ENCODE results near the gene NMNAT1. TPM values are rescaled to one million over a fixed set of nuclear protein-coding genes. Genes with fewer than 3 reads are reported as not detected.

Gene NMNAT1
- total RNA-seq, 6 experiments from 2014 or later: 5.3 to 8.8 (median 7.6) TPM

- 95% methylated on average over 8 of the region's 8 CpGs for WGBS (ENCODE audit: insufficient coverage, low coverage, low lambda C conversion rate, missing lambda C conversion rate)
Measured at GRCh38 chr1:9957726-9958125, 14.5 kb downstream of the NMNAT1 start.

GRCh38 chr1:9960011-9960410 is 16.7 kb downstream of the NMNAT1 start:
- Histone ChIP-seq H3K4me3 (no peak overlapping the region), H3K36me3 (no peaks in the 10 kb centered on the region), H3K4me1 (no peaks in the 10 kb centered on the region), H3K9me3 (no peaks in the 10 kb centered on the region), H3K27me3 (no peaks in the 10 kb centered on the region), H3K27ac (no peak overlapping the region)
- WGBS (ENCODE audit: insufficient coverage, low coverage, low lambda C conversion rate, missing lambda C conversion rate): 80% methylated on average over 4 of the region's 4 CpGs
- intact Hi-C loops (cut with DNase I): no loop called here
- no peak for TF ChIP-seq CTCF (IDR thresholded peaks at IDR 0.05)
- no peak for DNase-seq
- ATAC-seq: no peak

More at GRCh38 chr1:9957726-9958125, 14.5 kb downstream of the NMNAT1 start:
- ATAC-seq (no peak), DNase-seq (no peak)
- Histone ChIP-seq H3K27me3 (no peaks in the 10 kb centered on the region), H3K4me1 (no peaks in the 10 kb centered on the region), H3K9me3 (no peaks in the 10 kb centered on the region), H3K27ac (no peak overlapping the region), H3K4me3 (no peak overlapping the region), H3K36me3 (no peaks in the 10 kb centered on the region)
- TF ChIP-seq POLR2A (IDR thresholded peaks at IDR 0.05) (no peak), CTCF (IDR thresholded peaks at IDR 0.05) (no peak)
- intact Hi-C loops (cut with DNase I): no loop called here

- ATAC-seq: no peak
- intact Hi-C loops (cut with DNase I): no loop called here
Measured at GRCh38 chr1:9960706-9961562, 17.7 kb downstream of the NMNAT1 start.

GRCh38 chr1:9984253-9984652 is 41.0 kb downstream of the NMNAT1 start:
- no peak overlapping the region for H3K27ac ChIP-seq
- H3K4me1 ChIP-seq: no peaks in the 10 kb centered on the region
- no peak for ATAC-seq
- TF ChIP-seq POLR2A (IDR thresholded peaks at IDR 0.05) (no peak), CTCF (IDR thresholded peaks at IDR 0.05) (no peak)
- H3K9me3 ChIP-seq: no peaks in the 10 kb centered on the region
- DNase-seq: no peak
- no peaks in the 10 kb centered on the region for H3K27me3 ChIP-seq
- H3K36me3 ChIP-seq: peaks cover 0 to 25% (median 14%) of the 10 kb centered on the region in 4 donors
- H3K4me3 ChIP-seq: no peak overlapping the region
- intact Hi-C loops (cut with DNase I): no loop called here
- WGBS (ENCODE audit: insufficient coverage, low coverage, low lambda C conversion rate, missing lambda C conversion rate): 83% methylated on average over 5 of the region's 5 CpGs

More at GRCh38 chr1:9960706-9961562, 17.7 kb downstream of the NMNAT1 start:
- TF ChIP-seq POLR2A (IDR thresholded peaks at IDR 0.05): no peak
- TF ChIP-seq CTCF (IDR thresholded peaks at IDR 0.05): no peak
- H3K4me3 ChIP-seq: no peak overlapping the region
- no peak for DNase-seq
- no peaks in the 10 kb centered on the region for H3K27me3 ChIP-seq
- no peak overlapping the region for H3K27ac ChIP-seq
- no peaks in the 10 kb centered on the region for H3K4me1 ChIP-seq
- no peaks in the 10 kb centered on the region for H3K9me3 ChIP-seq
- no peaks in the 10 kb centered on the region for H3K36me3 ChIP-seq
- WGBS (ENCODE audit: insufficient coverage, low coverage, low lambda C conversion rate, missing lambda C conversion rate): 86% methylated on average over 6 of the region's 12 CpGs

Measured in right lobe of liver (tissue), 6 donors.